ENCODE results near the gene KRT85. TPM values are rescaled to one million over a fixed set of nuclear protein-coding genes. Genes with fewer than 3 reads are reported as not detected.

The KRT85 gene
- total and polyA plus RNA-seq, 2 donors (not counting 3 experiments of a cell fraction or from before 2014, with no cell fraction given): not detected

DNA sequence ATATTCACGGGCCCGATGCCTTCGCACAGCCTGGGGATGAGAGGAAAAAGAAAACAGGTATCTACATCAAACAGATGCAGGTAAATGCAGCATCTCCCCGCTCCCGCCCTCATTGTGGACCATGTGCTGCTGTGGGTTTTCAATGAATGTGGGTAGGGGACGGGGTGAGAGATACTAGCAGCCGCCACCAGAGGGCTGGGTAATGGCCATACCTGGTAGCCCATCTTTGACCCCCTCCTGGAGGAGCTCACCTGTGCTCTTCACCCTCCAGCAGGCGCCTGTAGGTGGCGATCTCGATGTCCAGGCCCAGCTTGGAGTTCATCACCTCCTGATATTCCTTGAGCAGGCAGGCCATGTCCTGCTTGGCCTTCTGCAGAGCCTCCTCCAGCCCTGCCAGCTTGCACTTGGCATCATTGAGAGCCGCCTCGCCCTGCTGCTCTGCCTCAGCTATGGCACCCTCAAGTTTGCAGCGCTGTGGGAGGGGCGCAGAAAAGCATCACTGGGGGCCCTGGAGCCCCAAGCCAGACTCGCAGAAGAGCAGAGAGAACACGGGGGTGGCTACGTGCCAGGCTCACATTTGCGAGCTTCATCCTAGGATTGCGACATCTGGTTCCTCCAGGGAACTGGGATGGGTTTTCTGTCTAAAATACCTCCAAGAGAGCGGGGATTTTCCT is 28.6 kb upstream of the KRT85 start:
- H3K27me3 ChIP-seq (ENCODE audit: control insufficient read depth in 2 of 2, insufficient read depth in 2 of 2, low read length in 2 of 2): no peaks in the 10 kb centered on the region
- no TSS peak for BruUV-seq (replicated peaks)

DNA sequence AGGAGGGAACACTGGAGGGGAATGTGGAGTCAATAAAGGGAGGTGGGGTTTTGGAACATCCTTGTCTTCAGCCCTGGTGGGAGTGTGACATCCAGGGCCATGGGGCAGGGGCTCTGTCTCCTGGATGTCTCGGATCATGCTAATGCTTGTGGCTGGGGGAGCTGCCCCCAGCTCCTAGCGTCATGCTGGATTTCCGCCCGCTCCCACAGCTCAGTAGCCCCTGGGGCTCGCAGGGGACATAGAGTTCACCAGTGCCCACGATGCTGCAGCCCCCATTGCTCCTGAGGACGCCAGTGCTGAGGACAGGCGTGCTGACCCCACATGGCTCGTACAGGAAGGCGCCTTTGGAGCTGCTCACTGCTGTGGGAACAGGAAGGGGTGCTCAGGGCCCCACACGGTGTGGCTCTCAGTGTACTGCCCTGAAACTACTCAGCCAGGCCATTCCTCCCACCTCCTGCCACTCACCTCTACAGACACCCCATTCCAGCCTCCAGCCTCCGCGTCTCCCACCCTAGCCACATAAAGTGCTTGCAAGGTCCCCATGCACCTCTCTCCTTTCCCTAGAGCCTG is 27.6 kb upstream of the KRT85 start:
- CTCF ChIA-PET: interaction anchor here (0.8 to 3.9 kb wide), 3 partner anchors 11 to 485 kb away, joined by 4 to 11 read pairs (median 4); no protein-coding TSS in a partner anchor
- Histone ChIP-seq H3K9me1 (replicated peaks; ENCODE audit: control insufficient read depth, extremely low read depth, insufficient read depth, low read length) (no peaks in the 10 kb centered on the region), H3K27ac (ENCODE audit: insufficient read depth, low read depth, low read length) (no peak overlapping the region), H3K79me2 (ENCODE audit: control insufficient read depth, insufficient read depth, low read length) (no peaks in the 10 kb centered on the region), H2AFZ (ENCODE audit: low read depth, low read length) (no peak overlapping the region), H4K20me1 (replicated peaks; ENCODE audit: control insufficient read depth, extremely low read depth, insufficient read depth, low read length) (no peaks in the 10 kb centered on the region), H3K9ac (replicated peaks; ENCODE audit: extremely low read depth, insufficient read depth, low read length) (no peak overlapping the region), H3K9me3 (replicated peaks; ENCODE audit: control insufficient read depth, insufficient read depth, low read length) (no peaks in the 10 kb centered on the region), H3K36me3 (ENCODE audit: control insufficient read depth in 2 of 2, extremely low read depth in 1 of 2, insufficient read depth in 2 of 2, low read length in 2 of 2) (no peaks in the 10 kb centered on the region), H3K4me1 (ENCODE audit: control insufficient read depth, extremely low read depth, insufficient read depth, low read length) (no peaks in the 10 kb centered on the region), H3K27me3 (ENCODE audit: control insufficient read depth in 2 of 2, insufficient read depth in 2 of 2, low read length in 2 of 2) (no peaks in the 10 kb centered on the region), H3K4me2 (ENCODE audit: insufficient read depth, low read length) (no peak overlapping the region), H3K4me3 (replicated peaks in 1 of 3; ENCODE audit: insufficient read depth in 1 of 3, low read depth in 1 of 3, low read length in 3 of 3) (no peak overlapping the region)
- intact Hi-C loops (cut with micrococcal nuclease): loop anchor here (5.0 kb wide), 1 partner anchor 477 kb away; no protein-coding TSS in a partner anchor
- BruUV-seq (replicated peaks): no TSS peak
- POLR2A ChIA-PET: no interaction called here
- no peak for FAIRE-seq
- DNase-seq (ENCODE audit: low read depth, low spot score): no peak
- dilution Hi-C loops (cut with MboI; ENCODE audit: extremely low pct_ligation_motif_present, low sequenced_read_pairs): no loop called here
- TF ChIP-seq FOS (IDR thresholded peaks at IDR 0.05; ENCODE audit: borderline replicate concordance, insufficient read depth, low read length) (no peak), MYC (IDR thresholded peaks at IDR 0.05; ENCODE audit: low read depth, low read length) (no peak)

More for the DNA sequence above, 28.6 kb upstream of the KRT85 start:
- Histone ChIP-seq H3K9me1 (replicated peaks; ENCODE audit: control insufficient read depth, extremely low read depth, insufficient read depth, low read length) (no peaks in the 10 kb centered on the region), H3K36me3 (ENCODE audit: control insufficient read depth in 2 of 2, extremely low read depth in 1 of 2, insufficient read depth in 2 of 2, low read length in 2 of 2) (no peaks in the 10 kb centered on the region), H3K4me1 (ENCODE audit: control insufficient read depth, extremely low read depth, insufficient read depth, low read length) (no peaks in the 10 kb centered on the region), H3K9me3 (replicated peaks; ENCODE audit: control insufficient read depth, insufficient read depth, low read length) (no peaks in the 10 kb centered on the region), H4K20me1 (replicated peaks; ENCODE audit: control insufficient read depth, extremely low read depth, insufficient read depth, low read length) (no peaks in the 10 kb centered on the region), H3K27ac (ENCODE audit: insufficient read depth, low read depth, low read length) (no peak overlapping the region), H3K9ac (replicated peaks; ENCODE audit: extremely low read depth, insufficient read depth, low read length) (no peak overlapping the region), H3K79me2 (ENCODE audit: control insufficient read depth, insufficient read depth, low read length) (no peaks in the 10 kb centered on the region), H3K4me2 (ENCODE audit: insufficient read depth, low read length) (no peak overlapping the region), H2AFZ (ENCODE audit: low read depth, low read length) (no peak overlapping the region), H3K4me3 (replicated peaks in 1 of 3; ENCODE audit: insufficient read depth in 1 of 3, low read depth in 1 of 3, low read length in 3 of 3) (no peak overlapping the region)
- DNase-seq (ENCODE audit: low read depth, low spot score) (no peak), FAIRE-seq (no peak)
- no peak for TF ChIP-seq FOS (IDR thresholded peaks at IDR 0.05; ENCODE audit: borderline replicate concordance, insufficient read depth, low read length)
- TF ChIP-seq, protein P1, sequence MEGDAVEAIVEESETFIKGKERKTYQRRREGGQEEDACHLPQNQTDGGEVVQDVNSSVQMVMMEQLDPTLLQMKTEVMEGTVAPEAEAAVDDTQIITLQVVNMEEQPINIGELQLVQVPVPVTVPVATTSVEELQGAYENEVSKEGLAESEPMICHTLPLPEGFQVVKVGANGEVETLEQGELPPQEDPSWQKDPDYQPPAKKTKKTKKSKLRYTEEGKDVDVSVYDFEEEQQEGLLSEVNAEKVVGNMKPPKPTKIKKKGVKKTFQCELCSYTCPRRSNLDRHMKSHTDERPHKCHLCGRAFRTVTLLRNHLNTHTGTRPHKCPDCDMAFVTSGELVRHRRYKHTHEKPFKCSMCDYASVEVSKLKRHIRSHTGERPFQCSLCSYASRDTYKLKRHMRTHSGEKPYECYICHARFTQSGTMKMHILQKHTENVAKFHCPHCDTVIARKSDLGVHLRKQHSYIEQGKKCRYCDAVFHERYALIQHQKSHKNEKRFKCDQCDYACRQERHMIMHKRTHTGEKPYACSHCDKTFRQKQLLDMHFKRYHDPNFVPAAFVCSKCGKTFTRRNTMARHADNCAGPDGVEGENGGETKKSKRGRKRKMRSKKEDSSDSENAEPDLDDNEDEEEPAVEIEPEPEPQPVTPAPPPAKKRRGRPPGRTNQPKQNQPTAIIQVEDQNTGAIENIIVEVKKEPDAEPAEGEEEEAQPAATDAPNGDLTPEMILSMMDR (IDR thresholded peaks at IDR 0.05; ENCODE audit: extremely low read depth in 1 of 2, insufficient read depth in 1 of 2, low read depth in 1 of 2, low read length in 2 of 2): peak in 1 of 2 donors; percentile 7
- ChIA-PET POLR2A (no interaction called here), CTCF (interaction anchor here (0.9 to 3.9 kb wide), 5 partner anchors 45 to 484 kb away, joined by 3 to 11 read pairs (median 3); no protein-coding TSS in a partner anchor)
- intact Hi-C loops (cut with micrococcal nuclease): no loop called here
- dilution Hi-C loops (cut with MboI; ENCODE audit: extremely low pct_ligation_motif_present, low sequenced_read_pairs): no loop called here

All from endothelial cell of umbilical vein (primary cell).